Keratinocyte (primary cell): Measurements from ENCODE around the gene SPINK14. TPM values are rescaled to one million over a fixed set of nuclear protein-coding genes. Genes with fewer than 3 reads are reported as not detected.

Experiments
- DNase-seq: peaks from one replicate; pipeline ENCODE4 v3.0.0-alpha.2; 2011; ENCODE audit warnings: low read depth, missing footprints, low spot score
- FAIRE-seq: peaks from 2 replicates; lab custom pipeline; 2011; peaks lifted over from hg19 to GRCh38; lab: Jason Lieb, UNC
- H2AFZ ChIP-seq: 2 replicates; pipeline ENCODE4 v1.6.0; 2012; ENCODE audit warnings: low read length, control low read depth, inconsistent platforms; ENCODE audit not compliant: control insufficient read depth
- H3K27ac ChIP-seq: 2 replicates; pipeline ENCODE4 v1.5.1; 2011; ENCODE audit warnings: low read length; ENCODE audit not compliant: control insufficient read depth, insufficient read depth
- H3K27me3 ChIP-seq: 3 replicates; pipeline ENCODE4 v1.6.0; 2011; ENCODE audit warnings: low read length; ENCODE audit not compliant: control insufficient read depth, insufficient read depth; ENCODE audit errors: extremely low read depth
- H3K36me3 ChIP-seq, 2 experiments: 2 replicates in 1 of 2; 3 replicates in 1 of 2; pipeline ENCODE4 v1.5.1; 2011; ENCODE audit warnings: low read length in 2 of 2, mild to moderate bottlenecking in 1 of 2; ENCODE audit not compliant: control insufficient read depth in 2 of 2, insufficient read depth in 2 of 2; ENCODE audit errors: extremely low read depth in 1 of 2
- H3K4me1 ChIP-seq: 3 replicates; pipeline ENCODE4 v1.5.1; 2011; ENCODE audit warnings: low read length; ENCODE audit not compliant: control insufficient read depth, insufficient read depth; ENCODE audit errors: extremely low read depth
- H3K4me2 ChIP-seq: 3 replicates; pipeline ENCODE4 v1.6.0; 2011; ENCODE audit warnings: low read depth, low read length; ENCODE audit not compliant: control insufficient read depth, insufficient read depth; ENCODE audit errors: extremely low read depth
- H3K4me3 ChIP-seq, 3 experiments: fragments of 200-600 bp in 1 of 3; sonication (generic) in 1 of 3; 2 replicates in 2 of 3; 3 replicates in 1 of 3; pipeline ENCODE4 v1.5.1; 2011 to 2016; ENCODE audit warnings: low read length in 3 of 3, mild to moderate bottlenecking in 3 of 3, control low read depth in 2 of 3, inconsistent platforms in 1 of 3, low read depth in 1 of 3, mixed read lengths in 1 of 3, mixed run types in 1 of 3, moderate library complexity in 1 of 3; ENCODE audit not compliant: control insufficient read depth in 2 of 3, insufficient read depth in 2 of 3; ENCODE audit errors: extremely low read depth in 1 of 3
- H3K79me2 ChIP-seq: 2 replicates; pipeline ENCODE4 v1.6.0; 2012; ENCODE audit warnings: low read length; ENCODE audit not compliant: control insufficient read depth, insufficient read depth
- H3K9ac ChIP-seq: 3 replicates; pipeline ENCODE4 v1.6.0; 2011; ENCODE audit warnings: low read length; ENCODE audit not compliant: control insufficient read depth, insufficient read depth; ENCODE audit errors: extremely low read depth
- H3K9me1 ChIP-seq: 3 replicates; pipeline ENCODE4 v1.6.0; 2011; ENCODE audit warnings: low read length; ENCODE audit not compliant: control insufficient read depth, insufficient read depth; ENCODE audit errors: extremely low read depth
- H3K9me3 ChIP-seq: 2 replicates; pipeline ENCODE4 v1.5.1; 2012; ENCODE audit warnings: low read depth, low read length; ENCODE audit not compliant: control insufficient read depth
- H4K20me1 ChIP-seq: 3 replicates; pipeline ENCODE4 v1.6.0; 2011; ENCODE audit warnings: low read length; ENCODE audit not compliant: control insufficient read depth, insufficient read depth; ENCODE audit errors: extremely low read depth
- CTCF ChIP-seq, 3 experiments: IDR thresholded peaks in 1 of 3; conservative IDR thresholded peaks in 1 of 3; optimal IDR thresholded peaks in 1 of 3; 2 replicates in 2 of 3; 3 replicates in 1 of 3; pipeline versions ENCODE3 to v1.5.1; 2011; ENCODE audit warnings: low read length in 3 of 3, mild to moderate bottlenecking in 3 of 3, moderate library complexity in 2 of 3, control low read depth in 1 of 3, inconsistent platforms in 1 of 3; ENCODE audit not compliant: insufficient read depth in 2 of 3; ENCODE audit errors: extremely low read depth in 1 of 3
- EZH2 ChIP-seq: IDR thresholded peaks from one replicate; pipeline ENCODE4 v1.6.1; 2012; ENCODE audit warnings: inconsistent platforms, mild to moderate bottlenecking, low read length, moderate library complexity
- dilution Hi-C: fragments of 300-500 bp; cut with MboI; formaldehyde crosslinking; loops from one replicate; pipeline ENCODE4 v1.7.0; 2020; ENCODE audit warnings: low sequenced_read_pairs; ENCODE audit not compliant: extremely low pct_ligation_motif_present
- polyA plus RNA-seq, 5 experiments: library from polyadenylated mRNA; depleted of rRNA in 3 of 5; stranded (reverse) in 3 of 5; stranded (forward) in 1 of 5; unstranded in 1 of 5; fragments of >200 nt; gene quantifications; 1 replicate in 1 of 5; 2 replicates in 3 of 5; 3 replicates in 1 of 5; pipeline versions ENCODE4 v1.2.1 to v1.2.3, GENCODE V29; 2011 to 2012; ENCODE audit warnings: missing spikeins in 2 of 5, low read depth in 1 of 5, low replicate concordance in 1 of 5

The SPINK14 gene
- polyA plus RNA-seq, 1 donor (not counting 4 experiments of a cell fraction or from before 2014, with no cell fraction given): not detected

- H3K9ac ChIP-seq: no peak overlapping the region
- H3K27ac ChIP-seq: no peak overlapping the region
- TF ChIP-seq CTCF (optimal IDR thresholded peaks at IDR 0.05 in 1 of 3, IDR thresholded peaks at IDR 0.05 in 1 of 3, conservative IDR thresholded peaks at IDR 0.05 in 1 of 3; ENCODE audit: extremely low read depth in 1 of 3, insufficient read depth in 2 of 3, low read length in 3 of 3) (no peak), EZH2 (no peak)
- no peak overlapping the region for H3K4me3 ChIP-seq
- no peaks in the 10 kb centered on the region for H3K79me2 ChIP-seq
- H3K9me3 ChIP-seq: no peaks in the 10 kb centered on the region
- dilution Hi-C loops: no loop called here
- no peaks in the 10 kb centered on the region for H3K36me3 ChIP-seq
- no peaks in the 10 kb centered on the region for H3K27me3 ChIP-seq
- DNase-seq: no peak
- H2AFZ ChIP-seq: no peak overlapping the region
- no peaks in the 10 kb centered on the region for H4K20me1 ChIP-seq
- H3K4me2 ChIP-seq: no peak overlapping the region
- H3K4me1 ChIP-seq: peaks cover 5% of the 10 kb centered on the region
- H3K9me1 ChIP-seq: no peaks in the 10 kb centered on the region
- FAIRE-seq: no peak
These were observed 27.5 kb upstream of the SPINK14 start for GRCh38 chr5:148140846-148141245.

GRCh38 chr5:148141645-148142044 is 26.7 kb upstream of the SPINK14 start:
- no peaks in the 10 kb centered on the region for H4K20me1 ChIP-seq
- no peak overlapping the region for H2AFZ ChIP-seq
- no peak for TF ChIP-seq EZH2
- no peak for TF ChIP-seq CTCF (optimal IDR thresholded peaks at IDR 0.05 in 1 of 3, IDR thresholded peaks at IDR 0.05 in 1 of 3, conservative IDR thresholded peaks at IDR 0.05 in 1 of 3; ENCODE audit: extremely low read depth in 1 of 3, insufficient read depth in 2 of 3, low read length in 3 of 3)
- FAIRE-seq (no peak), DNase-seq (no peak)
- no peak overlapping the region for H3K4me2 ChIP-seq
- no peak overlapping the region for H3K9ac ChIP-seq
- no peaks in the 10 kb centered on the region for H3K9me1 ChIP-seq
- H3K4me3 ChIP-seq: no peak overlapping the region
- no peak overlapping the region for H3K27ac ChIP-seq
- no peaks in the 10 kb centered on the region for H3K9me3 ChIP-seq
- dilution Hi-C loops: no loop called here
- peaks cover 10% of the 10 kb centered on the region for H3K4me1 ChIP-seq
- H3K36me3 ChIP-seq: no peaks in the 10 kb centered on the region
- H3K27me3 ChIP-seq: no peaks in the 10 kb centered on the region
- H3K79me2 ChIP-seq: no peaks in the 10 kb centered on the region
